ENCODE results near the gene FNBP1L.

GRCh38 chr1:93447481-93448291, at the start of gene FNBP1L:
- TF ChIP-seq CTCF (IDR thresholded peaks at IDR 0.05; ENCODE audit: low read length) (no peak), EZH2phosphoT487 (IDR thresholded peaks at IDR 0.05; ENCODE audit: low read length) (no peak), EZH2 (optimal IDR thresholded peaks at IDR 0.05; ENCODE audit: low read depth, low read length) (no peak)

All from MM.1S (cell line).